ENCODE results near the gene ZBTB32. TPM values are rescaled to one million over a fixed set of nuclear protein-coding genes. Genes with fewer than 3 reads are reported as not detected.

ZBTB32 gene
- total RNA-seq, 1 experiment from 2014 or later: 0.06 TPM

- peak; percentile 89 for DNase-seq (ENCODE audit: low read depth)
Measured at GRCh38 chr19:35693835-35694599, 10.3 kb upstream of the ZBTB32 start.

- no peak for DNase-seq (ENCODE audit: low read depth)
Measured at GRCh38 chr19:35695895-35696422, 8.4 kb upstream of the ZBTB32 start.

GRCh38 chr19:35696835-35697234 lies 7.5 kb upstream of the ZBTB32 start:
- no peak for DNase-seq (ENCODE audit: low read depth)

- peak; percentile 99 for DNase-seq (ENCODE audit: low read depth)
Measured at GRCh38 chr19:35702223-35703012, 1.9 kb upstream of the ZBTB32 start.

GRCh38 chr19:35703343-35703742 lies 1.0 kb upstream of the ZBTB32 start:
- no peak for DNase-seq (ENCODE audit: low read depth)

- no peak for DNase-seq (ENCODE audit: low read depth)
Measured at GRCh38 chr19:35708391-35708790, 4.0 kb downstream of the ZBTB32 start.

- DNase-seq (ENCODE audit: low read depth): peak; percentile 35
Measured at GRCh38 chr19:35710784-35711723, 6.7 kb downstream of the ZBTB32 start.

- DNase-seq (ENCODE audit: low read depth): no peak
Measured at GRCh38 chr19:35712567-35713505, 8.5 kb downstream of the ZBTB32 start.

- DNase-seq (ENCODE audit: low read depth): no peak
Measured at GRCh38 chr19:35713506-35713850, 9.1 kb downstream of the ZBTB32 start.

- DNase-seq (ENCODE audit: low read depth): no peak
Measured at GRCh38 chr19:35713904-35714495, 9.6 kb downstream of the ZBTB32 start.

GRCh38 chr19:35714601-35715354 lies 10.4 kb downstream of the ZBTB32 start:
- no peak for DNase-seq (ENCODE audit: low read depth)

GRCh38 chr19:35715355-35715809 lies 11.0 kb downstream of the ZBTB32 start:
- no peak for DNase-seq (ENCODE audit: low read depth)

GRCh38 chr19:35715981-35716800 lies 11.8 kb downstream of the ZBTB32 start:
- DNase-seq (ENCODE audit: low read depth): peak; percentile 67

GRCh38 chr19:35716801-35717664 lies 12.7 kb downstream of the ZBTB32 start:
- peak; percentile 97 for DNase-seq (ENCODE audit: low read depth)

- no peak for DNase-seq (ENCODE audit: low read depth)
Measured at GRCh38 chr19:35717665-35718344, 13.4 kb downstream of the ZBTB32 start, which contains the start of gene KMT2B. Gene KMT2B (plus strand): TSS chr19:35718003. CDS start chr19:35718019, 16 bp downstream.

- DNase-seq (ENCODE audit: low read depth): peak; percentile 37
Measured at GRCh38 chr19:35718345-35719041, 14.1 kb downstream of the ZBTB32 start.

Measured in Daoy (cell line).